ENCODE data around the gene FNBP1L. TPM values are rescaled to one million over a fixed set of nuclear protein-coding genes. Genes with fewer than 3 reads are reported as not detected.

Gene FNBP1L
- total and polyA plus RNA-seq, 2 of the 8 experiments (the other 6 are each of a cell fraction or from before 2014, with no cell fraction given) = 48.9 to 95.9 TPM

DNA sequence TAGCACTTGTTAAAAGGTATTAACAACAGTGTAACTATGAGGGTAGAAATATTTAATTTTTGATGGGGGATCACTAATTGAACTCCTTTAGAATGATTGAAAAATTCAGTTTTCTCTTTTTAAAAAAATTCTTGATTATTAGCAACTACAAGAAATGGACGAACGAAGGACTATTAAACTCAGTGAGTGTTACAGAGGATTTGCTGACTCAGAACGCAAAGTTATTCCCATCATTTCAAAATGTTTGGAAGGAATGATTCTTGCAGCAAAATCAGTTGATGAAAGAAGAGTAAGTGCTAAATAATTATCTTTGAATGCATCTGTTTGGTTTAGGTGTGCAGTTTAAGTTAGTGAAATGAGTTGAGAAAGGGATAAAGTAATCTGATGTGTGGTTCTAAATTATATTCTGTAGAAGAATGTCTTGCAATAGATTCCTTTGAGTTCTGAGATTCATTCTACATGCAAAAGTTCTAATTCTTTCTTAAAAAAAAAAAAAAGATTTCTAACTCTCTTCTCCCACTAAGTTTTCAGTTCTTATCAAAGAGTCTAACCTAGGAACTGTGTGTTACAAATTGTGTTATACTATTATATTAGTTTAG is 85.0 kb downstream of the FNBP1L start:
- Histone ChIP-seq H3K4me1 (replicated peaks in 1 of 4; ENCODE audit: control insufficient read depth in 3 of 4, insufficient read depth in 4 of 4, low read length in 3 of 4) (no peaks in the 10 kb centered on the region), H2AFZ (ENCODE audit: low read length) (no peak overlapping the region), H2BK5ac (ENCODE audit: low read depth, low read length) (no peak overlapping the region), H3K4me3 (ENCODE audit: extremely low read depth in 1 of 4, insufficient read depth in 2 of 4, low read depth in 3 of 4, low read length in 4 of 4) (no peak overlapping the region), H3K14ac (ENCODE audit: insufficient read length) (no peak overlapping the region), H2BK20ac (ENCODE audit: low read length) (no peak overlapping the region), H4K5ac (ENCODE audit: insufficient read length, low read depth, low read length) (no peak overlapping the region), H3K27ac (ENCODE audit: low read depth, low read length) (no peak overlapping the region), H4K20me1 (replicated peaks in 1 of 2; ENCODE audit: control insufficient read depth in 1 of 2, insufficient read depth in 2 of 2, low read length in 2 of 2) (peaks cover 2% of the 10 kb centered on the region in 2 experiments), H2BK15ac (ENCODE audit: low read length) (no peak overlapping the region), H3K23ac (ENCODE audit: insufficient read length) (no peak overlapping the region), H3K18ac (ENCODE audit: extremely low read depth, low read length) (no peak overlapping the region), H3K9me3 (ENCODE audit: insufficient read depth in 2 of 2, low read depth in 1 of 2, low read length in 1 of 2) (no peaks in the 10 kb centered on the region), H3K27me3 (replicated peaks in 1 of 4; ENCODE audit: control insufficient read depth in 3 of 4, extremely low read depth in 1 of 4, insufficient read depth in 3 of 4, low read length in 3 of 4) (no peaks in the 10 kb centered on the region), H2AK5ac (ENCODE audit: low read depth, low read length) (no peak overlapping the region), H3K9ac (replicated peaks in 1 of 4; ENCODE audit: extremely low read depth in 1 of 4, low read depth in 3 of 4, low read length in 3 of 4) (no peak overlapping the region), H3K56ac (replicated peaks; ENCODE audit: insufficient read length, low read depth, low read length) (no peak overlapping the region), H3K23me2 (ENCODE audit: low read depth, low read length) (no peaks in the 10 kb centered on the region), H4K8ac (ENCODE audit: extremely low read depth, insufficient read depth, low read length) (no peak overlapping the region), H3K79me2 (ENCODE audit: control insufficient read depth in 1 of 2, insufficient read depth in 2 of 2, low read length in 2 of 2) (no peaks in the 10 kb centered on the region), H3K36me3 (ENCODE audit: control insufficient read depth in 2 of 4, insufficient read depth in 4 of 4, low read length in 3 of 4) (peaks cover 0 to 67% (median 14%) of the 10 kb centered on the region in 4 experiments; a peak in 5 of 8 replicates), H2BK12ac (ENCODE audit: low read depth, low read length) (no peak overlapping the region), H2BK120ac (replicated peaks; ENCODE audit: low read depth, low read length) (no peak overlapping the region), H3K4ac (replicated peaks; ENCODE audit: insufficient read length, low read depth, low read length) (no peak overlapping the region), H3K4me2 (ENCODE audit: insufficient read depth in 1 of 2, low read depth in 2 of 2, low read length in 2 of 2) (no peak overlapping the region), H4K91ac (replicated peaks; ENCODE audit: insufficient read length, low read length) (no peak overlapping the region), H3K79me1 (ENCODE audit: low read depth, low read length) (no peaks in the 10 kb centered on the region)
- ChIA-PET POLR2A (ENCODE audit: partially characterized antibody) (interaction anchor here (0.7 kb wide), 1 partner anchor 12 kb away, joined by 3 read pairs; no protein-coding TSS in a partner anchor), CTCF (ENCODE audit: partially characterized antibody) (interaction anchor here (0.7 kb wide), 1 partner anchor 371 kb away, joined by 6 read pairs; no protein-coding TSS in a partner anchor)
- FAIRE-seq (no peak), DNase-seq (ENCODE audit: low read depth in 1 of 2, low spot score in 2 of 2) (no peak)
- 92% methylated on average over 3 of the region's 3 CpGs; no CpG with 5 or more reads in 1 of the 2 experiments for WGBS, 2 experiments (ENCODE audit: extremely low coverage in 1 of 2, insufficient coverage in 1 of 2, insufficient read length in 1 of 2, insufficient replicate concordance in 2 of 2, low coverage in 1 of 2, low lambda C conversion rate in 2 of 2, missing lambda C conversion rate in 1 of 2)
- no peak for TF ChIP-seq CHD2 (IDR thresholded peaks at IDR 0.05; ENCODE audit: low read length)
- TF ChIP-seq, protein P1, sequence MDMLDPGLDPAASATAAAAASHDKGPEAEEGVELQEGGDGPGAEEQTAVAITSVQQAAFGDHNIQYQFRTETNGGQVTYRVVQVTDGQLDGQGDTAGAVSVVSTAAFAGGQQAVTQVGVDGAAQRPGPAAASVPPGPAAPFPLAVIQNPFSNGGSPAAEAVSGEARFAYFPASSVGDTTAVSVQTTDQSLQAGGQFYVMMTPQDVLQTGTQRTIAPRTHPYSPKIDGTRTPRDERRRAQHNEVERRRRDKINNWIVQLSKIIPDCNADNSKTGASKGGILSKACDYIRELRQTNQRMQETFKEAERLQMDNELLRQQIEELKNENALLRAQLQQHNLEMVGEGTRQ (IDR thresholded peaks at IDR 0.05; ENCODE audit: low read length) = no peak
- TF ChIP-seq YY1 (IDR thresholded peaks at IDR 0.05; ENCODE audit: low read depth, low read length) = no peak
- TF ChIP-seq JUND (IDR thresholded peaks at IDR 0.05; ENCODE audit: low read length) = no peak
- TF ChIP-seq KDM1A (IDR thresholded peaks at IDR 0.05; ENCODE audit: borderline replicate concordance, low read length) = no peak
- TF ChIP-seq EZH2 (IDR thresholded peaks at IDR 0.05; ENCODE audit: low read depth, low read length, severe bottlenecking) = no peak
- no peak for TF ChIP-seq POLR2A (IDR thresholded peaks at IDR 0.05; ENCODE audit: control extremely low read depth in 1 of 2, low read depth in 2 of 2, low read length in 2 of 2)
- TF ChIP-seq EGR1 (IDR thresholded peaks at IDR 0.05; ENCODE audit: borderline replicate concordance, low read depth, low read length) = no peak

All from H1 (cell line).